IPS-18a (cell line): ENCODE measurements around the gene CISTR.

Source experiments
- H3K27ac ChIP-seq: one replicate; pipeline ENCODE4 v1.5.1; 2013; ENCODE audit warnings: low read length
- H3K27me3 ChIP-seq: one replicate; pipeline ENCODE4 v1.6.1; 2013; ENCODE audit warnings: mild to moderate bottlenecking, low read length; ENCODE audit not compliant: control insufficient read depth, insufficient read depth
- H3K36me3 ChIP-seq: one replicate; pipeline ENCODE4 v1.6.1; 2013; ENCODE audit warnings: low read depth, low read length; ENCODE audit not compliant: control insufficient read depth
- H3K4me1 ChIP-seq: one replicate; pipeline ENCODE4 v1.6.1; 2013; ENCODE audit warnings: low read depth, low read length; ENCODE audit not compliant: control insufficient read depth
- H3K4me3 ChIP-seq: one replicate; pipeline ENCODE4 v1.5.1; 2013; ENCODE audit warnings: low read length
- H3K9ac ChIP-seq: one replicate; pipeline ENCODE4 v1.6.1; 2013; ENCODE audit warnings: mild to moderate bottlenecking, low read length, moderate library complexity
- H3K9me3 ChIP-seq: one replicate; pipeline ENCODE4 v1.6.1; 2013; ENCODE audit warnings: low read depth, low read length; ENCODE audit not compliant: control insufficient read depth

CISTR gene

DNA sequence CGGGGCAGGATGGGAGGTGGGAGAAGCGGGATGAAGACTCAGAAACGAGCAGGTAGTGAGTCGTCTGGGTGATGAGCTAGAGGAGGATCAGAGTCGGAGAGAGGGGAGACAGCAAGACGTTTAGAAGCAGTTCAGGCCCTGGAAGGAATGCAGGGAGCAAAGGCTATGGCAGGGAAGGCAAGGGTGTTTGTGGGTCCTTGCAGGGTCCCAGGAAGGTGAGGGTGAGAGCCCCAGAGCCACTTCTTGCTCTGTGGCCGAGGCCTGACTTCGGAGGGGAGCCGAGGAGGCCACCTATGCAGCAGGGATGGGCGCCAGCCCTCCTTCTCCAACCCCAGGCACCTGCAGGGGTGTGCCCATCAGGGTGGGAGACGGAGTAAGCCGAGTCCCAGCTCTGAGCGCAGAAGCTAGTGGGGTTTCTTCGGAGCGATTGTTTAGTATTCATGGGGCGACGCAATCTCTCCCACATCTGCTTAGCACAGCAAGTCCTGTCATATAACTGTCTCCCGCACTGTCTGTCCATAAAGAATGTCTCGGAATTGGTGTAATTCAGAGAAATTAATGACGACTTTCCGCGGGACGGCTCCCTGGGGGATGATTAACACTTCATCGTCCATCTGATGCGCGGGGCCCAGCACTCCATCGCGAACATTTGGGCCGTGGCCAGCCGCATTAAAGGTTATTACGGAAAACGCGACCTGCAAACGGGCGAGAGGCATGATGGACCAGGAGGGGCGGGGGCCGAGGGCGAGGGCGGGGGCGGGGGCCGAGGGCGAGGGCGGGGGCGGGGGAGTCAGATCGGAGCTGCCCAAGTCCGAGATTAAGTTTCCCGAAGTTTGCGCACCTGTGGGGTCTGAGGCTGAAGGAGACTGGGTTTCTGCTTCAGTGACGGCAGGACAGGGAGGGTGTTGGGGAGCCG lies 12.3 kb downstream of the CISTR start:
- Histone ChIP-seq H3K4me3 (peak overlapping the region; percentile 54), H3K27me3 (peaks cover 88% of the 10 kb centered on the region), H3K27ac (no peak overlapping the region), H3K9me3 (no peaks in the 10 kb centered on the region), H3K9ac (no peak overlapping the region), H3K36me3 (no peaks in the 10 kb centered on the region), H3K4me1 (peaks cover 13% of the 10 kb centered on the region)

GRCh38 chr12:53738406-53739213 lies 13.2 kb downstream of the CISTR start:
- Histone ChIP-seq H3K9me3 (no peaks in the 10 kb centered on the region), H3K4me1 (peaks cover 13% of the 10 kb centered on the region), H3K4me3 (peak overlapping the region; percentile 54), H3K27me3 (peaks cover 80% of the 10 kb centered on the region), H3K9ac (no peak overlapping the region), H3K36me3 (no peaks in the 10 kb centered on the region), H3K27ac (no peak overlapping the region)

GRCh38 chr12:53737951-53738405 lies 13.8 kb downstream of the CISTR start:
- no peaks in the 10 kb centered on the region for H3K36me3 ChIP-seq
- H3K27me3 ChIP-seq, result peaks cover 76% of the 10 kb centered on the region
- H3K27ac ChIP-seq, result no peak overlapping the region
- no peak overlapping the region for H3K9ac ChIP-seq
- H3K9me3 ChIP-seq, result no peaks in the 10 kb centered on the region
- peaks cover 13% of the 10 kb centered on the region for H3K4me1 ChIP-seq
- peak overlapping the region; percentile 54 for H3K4me3 ChIP-seq

- H3K4me3 ChIP-seq, result no peak overlapping the region
- H3K9me3 ChIP-seq, result no peaks in the 10 kb centered on the region
- H3K4me1 ChIP-seq, result peaks cover 13% of the 10 kb centered on the region
- no peaks in the 10 kb centered on the region for H3K36me3 ChIP-seq
- peaks cover 71% of the 10 kb centered on the region for H3K27me3 ChIP-seq
- no peak overlapping the region for H3K27ac ChIP-seq
- H3K9ac ChIP-seq, result no peak overlapping the region
These were observed 14.5 kb downstream of the CISTR start for GRCh38 chr12:53737093-53737808.

DNA sequence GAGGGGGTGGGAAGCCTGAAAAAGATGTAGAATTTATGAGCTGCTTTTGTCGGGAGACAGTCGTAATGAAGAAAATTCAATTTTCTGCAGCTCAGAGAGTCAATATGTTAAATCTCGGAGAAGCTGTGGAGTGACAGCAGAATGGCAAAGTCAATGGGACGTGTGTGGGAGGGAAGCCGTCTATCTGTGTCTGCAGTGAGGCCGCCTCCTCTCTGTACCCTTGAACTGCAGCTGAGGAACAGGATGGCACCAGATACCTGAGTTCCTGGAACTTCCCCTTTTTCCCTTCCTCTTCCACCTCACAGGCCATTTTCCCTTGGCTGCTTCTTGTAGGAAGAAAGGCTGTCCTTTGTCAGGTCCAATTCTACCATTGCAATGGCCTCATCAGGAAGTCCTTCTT lies 15.2 kb downstream of the CISTR start:
- Histone ChIP-seq H3K4me1 (peaks cover 13% of the 10 kb centered on the region), H3K9me3 (no peaks in the 10 kb centered on the region), H3K27ac (no peak overlapping the region), H3K9ac (no peak overlapping the region), H3K27me3 (peaks cover 70% of the 10 kb centered on the region), H3K4me3 (no peak overlapping the region), H3K36me3 (no peaks in the 10 kb centered on the region)

DNA sequence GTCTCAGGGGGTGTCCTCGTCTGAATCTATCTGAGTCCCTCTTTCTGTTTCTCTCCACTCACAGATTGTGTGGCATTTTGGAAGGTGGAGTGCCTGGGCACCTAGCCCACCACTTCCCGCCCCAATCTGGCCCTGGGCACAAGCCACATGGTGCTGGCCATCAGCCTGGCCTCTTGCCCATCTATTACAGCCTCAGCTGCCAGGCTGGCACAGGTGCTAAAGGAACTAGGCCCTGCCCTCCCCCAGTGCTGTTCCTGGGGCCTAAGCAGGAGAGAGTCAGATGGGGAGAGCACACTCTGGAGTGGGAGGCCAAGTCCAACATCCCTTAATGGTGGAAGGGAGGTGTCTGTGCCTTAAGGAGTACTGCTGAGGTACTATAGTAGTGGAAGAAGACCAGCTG lies 16.2 kb downstream of the CISTR start:
- H3K27ac ChIP-seq, result no peak overlapping the region
- no peaks in the 10 kb centered on the region for H3K9me3 ChIP-seq
- H3K27me3 ChIP-seq, result peaks cover 60% of the 10 kb centered on the region
- peaks cover 13% of the 10 kb centered on the region for H3K4me1 ChIP-seq
- H3K36me3 ChIP-seq, result no peaks in the 10 kb centered on the region
- no peak overlapping the region for H3K4me3 ChIP-seq
- no peak overlapping the region for H3K9ac ChIP-seq

GRCh38 chr12:53734425-53734824 lies 17.4 kb downstream of the CISTR start:
- H3K36me3 ChIP-seq, result no peaks in the 10 kb centered on the region
- H3K4me3 ChIP-seq, result no peak overlapping the region
- H3K4me1 ChIP-seq, result peaks cover 11% of the 10 kb centered on the region
- peaks cover 48% of the 10 kb centered on the region for H3K27me3 ChIP-seq
- no peak overlapping the region for H3K9ac ChIP-seq
- no peaks in the 10 kb centered on the region for H3K9me3 ChIP-seq
- H3K27ac ChIP-seq, result no peak overlapping the region

GRCh38 chr12:53733807-53734200 lies 18.0 kb downstream of the CISTR start:
- Histone ChIP-seq H3K4me3 (no peak overlapping the region), H3K27ac (no peak overlapping the region)

GRCh38 chr12:53733051-53733806 lies 18.6 kb downstream of the CISTR start:
- H3K9me3 ChIP-seq, result no peaks in the 10 kb centered on the region
- no peak overlapping the region for H3K27ac ChIP-seq

More at GRCh38 chr12:53733807-53734200, 18.0 kb downstream of the CISTR start:
- Histone ChIP-seq H3K27me3 (peaks cover 42% of the 10 kb centered on the region), H3K4me1 (peaks cover 7% of the 10 kb centered on the region), H3K36me3 (no peaks in the 10 kb centered on the region), H3K9ac (no peak overlapping the region), H3K9me3 (no peaks in the 10 kb centered on the region)

GRCh38 chr12:53729644-53730043 lies 22.1 kb downstream of the CISTR start:
- Histone ChIP-seq H3K4me1 (peaks cover 11% of the 10 kb centered on the region), H3K27ac (no peak overlapping the region), H3K9me3 (no peaks in the 10 kb centered on the region)

More at GRCh38 chr12:53733051-53733806, 18.6 kb downstream of the CISTR start:
- Histone ChIP-seq H3K36me3 (no peaks in the 10 kb centered on the region), H3K4me3 (no peak overlapping the region), H3K27me3 (peaks cover 36% of the 10 kb centered on the region), H3K4me1 (peaks cover 11% of the 10 kb centered on the region), H3K9ac (no peak overlapping the region)

More at GRCh38 chr12:53729644-53730043, 22.1 kb downstream of the CISTR start:
- Histone ChIP-seq H3K27me3 (peaks cover 3% of the 10 kb centered on the region), H3K4me3 (no peak overlapping the region), H3K36me3 (no peaks in the 10 kb centered on the region), H3K9ac (no peak overlapping the region)
